ENCODE data around the gene P2RY14. TPM values are rescaled to one million over a fixed set of nuclear protein-coding genes. Genes with fewer than 3 reads are reported as not detected.

Gene P2RY14
- total and polyA plus RNA-seq, 2 of the 13 experiments (the other 11 are each of a cell fraction or from before 2014, with no cell fraction given): not detected

DNA sequence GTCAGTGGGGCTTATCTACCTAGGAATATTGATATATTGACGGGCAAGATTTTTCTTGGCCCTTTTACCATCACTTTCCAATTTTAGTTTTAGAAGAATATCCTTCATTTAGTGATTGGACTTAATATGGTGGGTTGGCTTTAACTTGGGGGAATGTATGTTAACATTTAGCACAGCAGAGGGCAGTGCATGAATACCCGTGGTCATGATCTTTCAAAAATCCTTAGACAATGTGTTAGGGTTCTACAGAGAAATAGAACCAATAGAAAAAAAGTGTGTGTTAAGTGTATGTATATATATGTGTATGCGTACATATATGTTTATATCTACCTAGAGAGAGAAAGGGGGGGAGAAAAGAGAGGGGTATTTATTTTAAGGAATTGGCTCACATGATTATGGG is 112.2 kb downstream of the P2RY14 start:
- Histone ChIP-seq H2AFZ (ENCODE audit: low read length) (no peak overlapping the region), H3K4me1 (ENCODE audit: insufficient read depth, low read length) (peaks cover 22% of the 10 kb centered on the region), H3K36me3 (replicated peaks in 1 of 2; ENCODE audit: control insufficient read depth in 1 of 2, insufficient read depth in 2 of 2, low read length in 2 of 2) (no peaks in the 10 kb centered on the region), H4K20me1 (ENCODE audit: insufficient read depth, low read length) (no peaks in the 10 kb centered on the region), H3K79me2 (ENCODE audit: insufficient read depth, low read length) (no peaks in the 10 kb centered on the region), H3K27me3 (ENCODE audit: control insufficient read depth in 1 of 2, insufficient read depth in 2 of 2, low read length in 2 of 2) (0 out of 5 replicates have a peak, but pooled peaks cover 0 to 1% of the 10 kb centered on the region in 2 experiments), H3K9ac (ENCODE audit: insufficient read depth, low read depth, low read length) (no peak overlapping the region), H3K27ac (ENCODE audit: extremely low read length, insufficient read depth, low read length) (no peak overlapping the region), H3K4me2 (ENCODE audit: low read depth, low read length) (no peak overlapping the region), H3K9me3 (ENCODE audit: low read length) (no peaks in the 10 kb centered on the region), H3K4me3 (replicated peaks in 1 of 3; ENCODE audit: insufficient read depth in 1 of 3, low read depth in 2 of 3, low read length in 3 of 3) (no peak overlapping the region)
- peak; percentile 57; the same call in 1 of the 3 replicates for ATAC-seq
- peak; percentile 47 for FAIRE-seq
- no TSS peak for BruUV-seq (replicated peaks)
- intact Hi-C loops (cut with micrococcal nuclease; ENCODE audit: unreplicated experiment): loop anchor here (1.0 to 5.0 kb wide), 3 partner anchors 46 to 751 kb away; no protein-coding TSS in a partner anchor
- CTCF ChIA-PET (ENCODE audit: low intra/inter-chr PET ratio, low total read pairs): interaction anchor here (0.7 to 6.1 kb wide), 2 partner anchors 113 to 117 kb away, joined by 3 to 130 read pairs; no protein-coding TSS in a partner anchor
- in situ Hi-C loops (cut with HindIII; ENCODE audit: extremely low pct_ligation_motif_present, low pct_unique_long_range_greater_than_20kb): loop anchor here (5.0 kb wide), 1 partner anchor 116 kb away; no protein-coding TSS in a partner anchor
- POLR2A ChIA-PET: no interaction called here
- DNase-seq (ENCODE audit: low spot score): peak; percentile 15
- WGBS (ENCODE audit: low lambda C conversion rate): 27% methylated on average over 3 of the region's 3 CpGs
- peak; percentile 42; the same call in 1 of the 2 replicates for TF ChIP-seq RAD21 (CRISPR knock-in tag; IDR thresholded peaks at IDR 0.05)
- no peak for TF ChIP-seq ZNF232 (CRISPR knock-in tag; IDR thresholded peaks at IDR 0.05; ENCODE audit: borderline replicate concordance)
- TF ChIP-seq, protein P1, sequence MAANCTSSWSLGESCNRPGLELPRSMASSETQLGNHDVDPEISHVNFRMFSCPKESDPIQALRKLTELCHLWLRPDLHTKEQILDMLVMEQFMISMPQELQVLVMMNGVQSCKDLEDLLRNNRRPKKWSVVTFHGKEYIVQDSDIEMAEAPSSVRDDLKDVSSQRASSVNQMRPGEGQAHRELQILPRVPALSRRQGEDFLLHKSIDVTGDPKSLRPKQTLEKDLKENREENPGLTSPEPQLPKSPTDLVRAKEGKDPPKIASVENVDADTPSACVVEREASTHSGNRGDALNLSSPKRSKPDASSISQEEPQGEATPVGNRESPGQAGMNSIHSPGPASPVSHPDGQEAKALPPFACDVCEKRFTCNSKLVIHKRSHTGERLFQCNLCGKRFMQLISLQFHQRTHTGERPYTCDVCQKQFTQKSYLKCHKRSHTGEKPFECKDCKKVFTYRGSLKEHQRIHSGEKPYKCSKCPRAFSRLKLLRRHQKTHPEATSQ (CRISPR knock-in tag; IDR thresholded peaks at IDR 0.05; ENCODE audit: borderline replicate concordance): no peak
- peak; percentile 71 for TF ChIP-seq STAG1 (CRISPR knock-in tag; IDR thresholded peaks at IDR 0.05)
- no peak for TF ChIP-seq MIER3 (CRISPR knock-in tag; IDR thresholded peaks at IDR 0.05; ENCODE audit: borderline replicate concordance)
- TF ChIP-seq, protein P2, sequence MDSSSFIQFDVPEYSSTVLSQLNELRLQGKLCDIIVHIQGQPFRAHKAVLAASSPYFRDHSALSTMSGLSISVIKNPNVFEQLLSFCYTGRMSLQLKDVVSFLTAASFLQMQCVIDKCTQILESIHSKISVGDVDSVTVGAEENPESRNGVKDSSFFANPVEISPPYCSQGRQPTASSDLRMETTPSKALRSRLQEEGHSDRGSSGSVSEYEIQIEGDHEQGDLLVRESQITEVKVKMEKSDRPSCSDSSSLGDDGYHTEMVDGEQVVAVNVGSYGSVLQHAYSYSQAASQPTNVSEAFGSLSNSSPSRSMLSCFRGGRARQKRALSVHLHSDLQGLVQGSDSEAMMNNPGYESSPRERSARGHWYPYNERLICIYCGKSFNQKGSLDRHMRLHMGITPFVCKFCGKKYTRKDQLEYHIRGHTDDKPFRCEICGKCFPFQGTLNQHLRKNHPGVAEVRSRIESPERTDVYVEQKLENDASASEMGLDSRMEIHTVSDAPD (CRISPR knock-in tag; IDR thresholded peaks at IDR 0.05): no peak
- TF ChIP-seq HNF4A (CRISPR knock-in tag; IDR thresholded peaks at IDR 0.05): no peak
- TF ChIP-seq, protein P3, sequence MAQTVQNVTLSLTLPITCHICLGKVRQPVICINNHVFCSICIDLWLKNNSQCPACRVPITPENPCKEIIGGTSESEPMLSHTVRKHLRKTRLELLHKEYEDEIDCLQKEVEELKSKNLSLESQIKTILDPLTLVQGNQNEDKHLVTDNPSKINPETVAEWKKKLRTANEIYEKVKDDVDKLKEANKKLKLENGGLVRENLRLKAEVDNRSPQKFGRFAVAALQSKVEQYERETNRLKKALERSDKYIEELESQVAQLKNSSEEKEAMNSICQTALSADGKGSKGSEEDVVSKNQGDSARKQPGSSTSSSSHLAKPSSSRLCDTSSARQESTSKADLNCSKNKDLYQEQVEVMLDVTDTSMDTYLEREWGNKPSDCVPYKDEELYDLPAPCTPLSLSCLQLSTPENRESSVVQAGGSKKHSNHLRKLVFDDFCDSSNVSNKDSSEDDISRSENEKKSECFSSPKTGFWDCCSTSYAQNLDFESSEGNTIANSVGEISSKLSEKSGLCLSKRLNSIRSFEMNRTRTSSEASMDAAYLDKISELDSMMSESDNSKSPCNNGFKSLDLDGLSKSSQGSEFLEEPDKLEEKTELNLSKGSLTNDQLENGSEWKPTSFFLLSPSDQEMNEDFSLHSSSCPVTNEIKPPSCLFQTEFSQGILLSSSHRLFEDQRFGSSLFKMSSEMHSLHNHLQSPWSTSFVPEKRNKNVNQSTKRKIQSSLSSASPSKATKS (CRISPR knock-in tag; IDR thresholded peaks at IDR 0.05): no peak
- TF ChIP-seq, protein P4, sequence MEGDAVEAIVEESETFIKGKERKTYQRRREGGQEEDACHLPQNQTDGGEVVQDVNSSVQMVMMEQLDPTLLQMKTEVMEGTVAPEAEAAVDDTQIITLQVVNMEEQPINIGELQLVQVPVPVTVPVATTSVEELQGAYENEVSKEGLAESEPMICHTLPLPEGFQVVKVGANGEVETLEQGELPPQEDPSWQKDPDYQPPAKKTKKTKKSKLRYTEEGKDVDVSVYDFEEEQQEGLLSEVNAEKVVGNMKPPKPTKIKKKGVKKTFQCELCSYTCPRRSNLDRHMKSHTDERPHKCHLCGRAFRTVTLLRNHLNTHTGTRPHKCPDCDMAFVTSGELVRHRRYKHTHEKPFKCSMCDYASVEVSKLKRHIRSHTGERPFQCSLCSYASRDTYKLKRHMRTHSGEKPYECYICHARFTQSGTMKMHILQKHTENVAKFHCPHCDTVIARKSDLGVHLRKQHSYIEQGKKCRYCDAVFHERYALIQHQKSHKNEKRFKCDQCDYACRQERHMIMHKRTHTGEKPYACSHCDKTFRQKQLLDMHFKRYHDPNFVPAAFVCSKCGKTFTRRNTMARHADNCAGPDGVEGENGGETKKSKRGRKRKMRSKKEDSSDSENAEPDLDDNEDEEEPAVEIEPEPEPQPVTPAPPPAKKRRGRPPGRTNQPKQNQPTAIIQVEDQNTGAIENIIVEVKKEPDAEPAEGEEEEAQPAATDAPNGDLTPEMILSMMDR (CRISPR knock-in tag; IDR thresholded peaks at IDR 0.05): peak; percentile 56
- TF ChIP-seq MTA1 (CRISPR knock-in tag; IDR thresholded peaks at IDR 0.05; ENCODE audit: borderline replicate concordance): no peak
- TF ChIP-seq, protein P5, sequence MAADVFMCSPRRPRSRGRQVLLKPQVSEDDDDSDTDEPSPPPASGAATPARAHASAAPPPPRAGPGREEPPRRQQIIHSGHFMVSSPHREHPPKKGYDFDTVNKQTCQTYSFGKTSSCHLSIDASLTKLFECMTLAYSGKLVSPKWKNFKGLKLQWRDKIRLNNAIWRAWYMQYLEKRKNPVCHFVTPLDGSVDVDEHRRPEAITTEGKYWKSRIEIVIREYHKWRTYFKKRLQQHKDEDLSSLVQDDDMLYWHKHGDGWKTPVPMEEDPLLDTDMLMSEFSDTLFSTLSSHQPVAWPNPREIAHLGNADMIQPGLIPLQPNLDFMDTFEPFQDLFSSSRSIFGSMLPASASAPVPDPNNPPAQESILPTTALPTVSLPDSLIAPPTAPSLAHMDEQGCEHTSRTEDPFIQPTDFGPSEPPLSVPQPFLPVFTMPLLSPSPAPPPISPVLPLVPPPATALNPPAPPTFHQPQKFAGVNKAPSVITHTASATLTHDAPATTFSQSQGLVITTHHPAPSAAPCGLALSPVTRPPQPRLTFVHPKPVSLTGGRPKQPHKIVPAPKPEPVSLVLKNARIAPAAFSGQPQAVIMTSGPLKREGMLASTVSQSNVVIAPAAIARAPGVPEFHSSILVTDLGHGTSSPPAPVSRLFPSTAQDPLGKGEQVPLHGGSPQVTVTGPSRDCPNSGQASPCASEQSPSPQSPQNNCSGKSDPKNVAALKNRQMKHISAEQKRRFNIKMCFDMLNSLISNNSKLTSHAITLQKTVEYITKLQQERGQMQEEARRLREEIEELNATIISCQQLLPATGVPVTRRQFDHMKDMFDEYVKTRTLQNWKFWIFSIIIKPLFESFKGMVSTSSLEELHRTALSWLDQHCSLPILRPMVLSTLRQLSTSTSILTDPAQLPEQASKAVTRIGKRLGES (CRISPR knock-in tag; IDR thresholded peaks at IDR 0.05; ENCODE audit: borderline replicate concordance): no peak
- no peak for TF ChIP-seq RORA (CRISPR knock-in tag; IDR thresholded peaks at IDR 0.05)
- TF ChIP-seq ZNF333 (CRISPR knock-in tag; IDR thresholded peaks at IDR 0.05; ENCODE audit: borderline replicate concordance): no peak
- TF ChIP-seq SMC3 (IDR thresholded peaks at IDR 0.05; ENCODE audit: low read length): peak; percentile 52
- no peak for TF ChIP-seq ZNF562 (CRISPR knock-in tag; IDR thresholded peaks at IDR 0.05; ENCODE audit: borderline replicate concordance)

Measured in HepG2 (cell line).